Adrenal gland (tissue), 12 donors: ENCODE measurements around the gene GLIS1. TPM values are rescaled to one million over a fixed set of nuclear protein-coding genes. Genes with fewer than 3 reads are reported as not detected.

Experiments used
- DNase-seq, 7 donors: peaks; one replicate each; pipeline ENCODE4 v3.0.0-alpha.2; 2019 to 2020
- H3K27ac ChIP-seq, 5 donors: fragments of 200-600 bp; sonication (generic) in 4 of 5; 1 replicate in 3 of 5; 2 replicates in 2 of 5; pipeline versions ENCODE4 v1.5.1 to v1.8.0; 2016 to 2020; ENCODE audit warnings: mild to moderate bottlenecking in 1 of 5
- H3K27me3 ChIP-seq: fragments of 200-600 bp; 2 replicates; pipeline ENCODE4 v1.8.0; 2021
- H3K36me3 ChIP-seq, 2 donors: fragments of 200-600 bp; replicated peaks in 1 of 2; 1 replicate in 1 of 2; 2 replicates in 1 of 2; pipeline versions ENCODE4 v1.5.1 to v1.8.0; 2018 to 2022
- H3K4me1 ChIP-seq, 2 donors: fragments of 200-600 bp; replicated peaks in 1 of 2; 1 replicate in 1 of 2; 2 replicates in 1 of 2; pipeline versions ENCODE4 v1.5.1 to v1.8.0; 2018 to 2021
- H3K4me3 ChIP-seq, 4 donors: fragments of 200-600 bp; sonication (generic) in 3 of 4; one replicate each; pipeline ENCODE4 v1.5.1; 2016 to 2018
- H3K9me3 ChIP-seq, 3 donors: fragments of 200-600 bp; sonication (generic) in 1 of 3; replicated peaks in 1 of 3; 1 replicate in 2 of 3; 2 replicates in 1 of 3; pipeline versions ENCODE4 v1.5.1 to v1.8.0; 2016 to 2021
- POLR2A ChIP-seq, 2 donors: fragments of 450-650 bp; IDR thresholded peaks; one replicate each; pipeline ENCODE4 v1.6.1; 2017; ENCODE audit warnings: antibody characterized with exemption in 2 of 2, mild to moderate bottlenecking in 2 of 2, moderate library complexity in 1 of 2
- WGBS, 4 donors: extraction: QIAGEN DNeasy Blood & Tissue Kit in 2 of 4; methylation state at CpG; one replicate each; pipeline versions ENCODE4 v1.1.5 to v1.1.7; 2013 to 2017; 5-methylcytosine and 5-hydroxymethylcytosine counted together
- intact Hi-C, 2 donors: fragments of 100-400 bp; cut with DNase I; formaldehyde crosslinking; loops; one replicate each; pipeline versions ENCODE4 v1.14.1 to v1.15.0; 2022 to 2023
- polyA plus RNA-seq, 3 donors: library from polyadenylated mRNA; stranded (reverse); fragments of 200-250 nt in 2 of 3; fragments of 350-450 nt in 1 of 3; fragmentation: Illumina TruSeq in 1 of 3; extraction: RNeasy Lipid Tissue Mini Kit (QIAGEN cat#74804) in 1 of 3; gene quantifications; one replicate each; pipeline ENCODE4 v1.2.3, GENCODE V29; 2013 to 2014
- total RNA-seq, 9 donors: library from RNA; depleted of rRNA in 4 of 9; stranded (reverse); fragments of >200 nt in 4 of 9; fragments of 120-200 nt in 1 of 9; fragmentation: NEBNext Ultra II Directional in 1 of 9; extraction: Animal tissue kit (Norgen Biotek cat#: 25700) in 1 of 9; gene quantifications; one replicate each; pipeline versions ENCODE4 v1.1.0 to v1.2.4, GENCODE V29; 2013 to 2023
- TF ChIP-seq, protein P1 (sequence below), 6 experiments: fragments of 450-650 bp in 4 of 6; fragments of 200-600 bp in 2 of 6; sonication (generic) in 1 of 6; IDR thresholded peaks; 1 replicate in 5 of 6; 2 replicates in 1 of 6; pipeline versions ENCODE4 v1.5.1 to v1.8.0; 2016 to 2021; ENCODE audit warnings: antibody characterized with exemption in 6 of 6, mild to moderate bottlenecking in 2 of 6, moderate library complexity in 1 of 6
- donor health status: healthy with polysubstance abuse.
- donor health status: Bipolar disorder and iron deficiency.
- donor health status: DM: yes; HTN: yes; CAD: no.
- donor health status: DM: no; HTN: no; CAD: no.
- donor health status: DM: no; HTN: no; CAD: no.
- donor health status: DM: yes; HTN: yes; CAD: no.

GLIS1 gene
- total and polyA plus RNA-seq, 12 donors: 0.08 to 0.37 (median 0.14) TPM; not detected in 6

DNA sequence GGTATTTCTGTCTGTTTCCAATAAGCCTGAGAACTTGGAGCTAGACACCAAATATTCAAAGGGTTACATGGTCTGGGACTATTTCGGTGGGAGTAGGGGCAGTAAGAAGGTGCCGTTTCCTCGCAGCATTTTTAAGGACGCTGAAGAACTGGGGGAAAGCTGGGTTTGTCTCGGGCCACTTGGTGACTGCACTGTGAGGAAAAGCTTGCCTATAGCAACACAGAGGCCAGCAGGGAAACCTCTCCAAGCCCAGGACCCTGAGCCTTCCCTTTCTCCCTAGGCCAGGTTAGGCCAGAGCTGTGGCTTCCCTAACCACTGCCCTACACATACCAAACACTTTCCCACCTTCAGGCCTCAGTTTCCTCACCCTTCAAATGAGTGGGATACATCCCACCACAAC is 3.3 kb downstream of the GLIS1 start:
- intact Hi-C loops: no loop called here
- 84 to 93% (median 91%) methylated on average over 5 of the region's 5 CpGs for WGBS, 4 donors
- TF ChIP-seq, protein P1, sequence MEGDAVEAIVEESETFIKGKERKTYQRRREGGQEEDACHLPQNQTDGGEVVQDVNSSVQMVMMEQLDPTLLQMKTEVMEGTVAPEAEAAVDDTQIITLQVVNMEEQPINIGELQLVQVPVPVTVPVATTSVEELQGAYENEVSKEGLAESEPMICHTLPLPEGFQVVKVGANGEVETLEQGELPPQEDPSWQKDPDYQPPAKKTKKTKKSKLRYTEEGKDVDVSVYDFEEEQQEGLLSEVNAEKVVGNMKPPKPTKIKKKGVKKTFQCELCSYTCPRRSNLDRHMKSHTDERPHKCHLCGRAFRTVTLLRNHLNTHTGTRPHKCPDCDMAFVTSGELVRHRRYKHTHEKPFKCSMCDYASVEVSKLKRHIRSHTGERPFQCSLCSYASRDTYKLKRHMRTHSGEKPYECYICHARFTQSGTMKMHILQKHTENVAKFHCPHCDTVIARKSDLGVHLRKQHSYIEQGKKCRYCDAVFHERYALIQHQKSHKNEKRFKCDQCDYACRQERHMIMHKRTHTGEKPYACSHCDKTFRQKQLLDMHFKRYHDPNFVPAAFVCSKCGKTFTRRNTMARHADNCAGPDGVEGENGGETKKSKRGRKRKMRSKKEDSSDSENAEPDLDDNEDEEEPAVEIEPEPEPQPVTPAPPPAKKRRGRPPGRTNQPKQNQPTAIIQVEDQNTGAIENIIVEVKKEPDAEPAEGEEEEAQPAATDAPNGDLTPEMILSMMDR (IDR thresholded peaks at IDR 0.05): no peak
- no peak for TF ChIP-seq POLR2A (IDR thresholded peaks at IDR 0.05)
- H3K36me3 ChIP-seq: no peaks in the 10 kb centered on the region
- H3K27ac ChIP-seq: no peak overlapping the region
- H3K4me3 ChIP-seq: no peak overlapping the region
- peaks cover 0 to 13% of the 10 kb centered on the region in 2 donors for H3K4me1 ChIP-seq
- no peak for DNase-seq
- H3K9me3 ChIP-seq: no peaks in the 10 kb centered on the region
- H3K27me3 ChIP-seq: peaks cover 24% of the 10 kb centered on the region

DNA sequence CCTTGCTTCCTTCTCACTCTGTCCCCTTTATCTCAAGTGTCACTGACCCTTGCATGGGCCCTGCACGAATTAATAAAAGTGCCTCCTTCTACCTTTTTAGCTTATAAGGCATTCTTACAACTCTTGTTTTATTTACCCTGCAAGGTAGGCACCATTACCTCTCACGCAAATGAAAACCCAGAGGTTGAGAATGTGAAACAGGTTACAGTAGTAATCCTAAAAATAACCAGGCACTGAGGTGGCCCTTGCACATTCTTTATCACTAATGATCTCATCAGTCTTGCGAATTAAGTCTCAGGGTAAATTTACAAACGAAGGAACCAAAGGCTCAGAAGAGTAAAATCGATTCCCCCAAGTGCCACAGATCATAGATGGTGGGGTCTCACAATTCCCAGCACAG is 3.7 kb downstream of the GLIS1 start:
- peaks cover 24% of the 10 kb centered on the region for H3K27me3 ChIP-seq
- DNase-seq: no peak

DNA sequence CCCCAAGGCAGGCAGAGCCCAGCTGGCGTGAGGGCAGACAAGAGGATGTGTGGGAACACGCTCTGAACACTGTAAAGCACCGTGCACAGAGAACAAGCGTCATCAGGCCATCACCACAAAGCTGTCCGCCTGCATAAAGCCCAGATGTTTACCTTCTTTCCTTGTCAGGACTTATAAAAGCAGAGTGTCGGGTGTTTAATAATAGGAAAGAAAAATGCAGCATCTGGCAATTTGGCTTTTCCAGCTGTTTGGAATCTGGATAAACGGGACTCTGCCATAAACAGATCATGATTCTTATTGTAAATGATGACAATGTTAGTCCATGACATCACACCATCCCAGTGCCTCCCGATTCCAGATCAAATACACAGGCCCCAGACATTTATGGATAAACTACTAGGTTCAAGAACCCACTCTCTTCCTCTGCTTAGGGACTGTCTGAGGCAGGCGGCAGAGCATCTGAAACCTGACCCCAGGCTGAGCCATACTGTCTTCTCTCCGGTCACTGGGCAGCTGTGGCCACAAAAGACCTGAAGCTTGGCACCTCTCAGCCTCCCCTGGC is 4.2 kb downstream of the GLIS1 start:
- H3K9me3 ChIP-seq: no peaks in the 10 kb centered on the region
- TF ChIP-seq POLR2A (IDR thresholded peaks at IDR 0.05): no peak
- TF ChIP-seq, protein P1 (IDR thresholded peaks at IDR 0.05): no peak
- WGBS, 4 donors: 75 to 89% (median 79%) methylated on average over 10 of the region's 10 CpGs
- peaks cover 0 to 13% of the 10 kb centered on the region in 2 donors for H3K4me1 ChIP-seq
- H3K4me3 ChIP-seq: no peak overlapping the region
- no peak for DNase-seq
- H3K27me3 ChIP-seq: peaks cover 20% of the 10 kb centered on the region
- no peaks in the 10 kb centered on the region for H3K36me3 ChIP-seq
- intact Hi-C loops: no loop called here
- H3K27ac ChIP-seq: no peak overlapping the region

More for the DNA sequence above, 3.7 kb downstream of the GLIS1 start:
- H3K36me3 ChIP-seq: no peaks in the 10 kb centered on the region
- no peak overlapping the region for H3K4me3 ChIP-seq
- intact Hi-C loops: no loop called here
- H3K9me3 ChIP-seq: no peaks in the 10 kb centered on the region
- H3K27ac ChIP-seq: no peak overlapping the region
- 79 to 86% (median 82%) methylated on average over 5 of the region's 5 CpGs for WGBS, 4 donors
- H3K4me1 ChIP-seq: peaks cover 0 to 13% of the 10 kb centered on the region in 2 donors
- TF ChIP-seq, protein P1 (IDR thresholded peaks at IDR 0.05): no peak
- TF ChIP-seq POLR2A (IDR thresholded peaks at IDR 0.05): no peak

DNA sequence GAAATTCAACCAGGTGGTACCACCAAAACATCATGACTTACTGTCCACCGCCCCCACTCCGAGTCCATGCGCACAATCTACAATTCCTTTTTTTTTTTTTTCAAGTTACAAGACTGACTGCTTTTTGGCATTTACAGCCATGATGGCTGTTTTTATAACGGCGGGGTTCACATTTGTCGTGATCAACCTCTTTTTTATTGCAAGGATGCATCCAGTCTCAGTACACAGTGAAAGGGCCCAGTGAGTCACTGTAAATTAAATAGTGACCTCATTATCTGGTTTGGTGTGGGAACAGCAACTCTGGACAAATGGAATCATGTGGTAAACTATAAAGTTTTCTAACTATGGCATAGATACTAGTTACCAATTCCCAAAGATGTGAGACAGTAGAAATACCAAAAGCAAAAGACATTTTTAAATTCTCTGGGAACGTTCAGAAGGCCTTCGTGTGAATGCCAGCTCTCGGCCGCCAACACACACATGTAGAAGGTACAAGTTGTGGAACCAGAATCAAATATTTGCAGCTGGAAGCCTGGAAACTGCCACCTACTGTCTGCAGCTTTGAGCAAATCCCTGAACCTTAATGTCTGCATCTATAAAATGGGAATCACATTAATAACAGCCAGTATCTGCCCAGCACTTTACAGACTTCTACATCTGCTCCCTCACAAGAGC is 4.9 kb downstream of the GLIS1 start:
- WGBS, 4 donors: 82 to 93% (median 90%) methylated on average over 10 of the region's 10 CpGs
- Histone ChIP-seq H3K4me1 (peaks cover 0 to 13% of the 10 kb centered on the region in 2 donors), H3K27me3 (peaks cover 15% of the 10 kb centered on the region), H3K36me3 (no peaks in the 10 kb centered on the region), H3K9me3 (no peaks in the 10 kb centered on the region), H3K4me3 (no peak overlapping the region), H3K27ac (no peak overlapping the region)
- TF ChIP-seq, protein P1 (IDR thresholded peaks at IDR 0.05): no peak
- no peak for TF ChIP-seq POLR2A (IDR thresholded peaks at IDR 0.05)
- intact Hi-C loops: no loop called here
- no peak for DNase-seq
